ENCODE measurements around the gene CNBP.
A peak's percentile ranks its signal among the peaks of the same experiment; 100 is the strongest.
"Not testable (repeated sequence)": the region's sequence is repeated elsewhere in the genome, so short reads cannot be mapped to it uniquely, and the experiment has no call there.

CNBP gene

GRCh38 chr3:129184784-129185542 lies 1.3 kb upstream of the CNBP start:
- not testable (repeated sequence) for DNase-seq (ENCODE audit: low read depth in 2 of 2)

- DNase-seq (ENCODE audit: low read depth in 2 of 2): no peak
These were observed 631 bp upstream of the CNBP start for GRCh38 chr3:129184396-129184657.

- DNase-seq (ENCODE audit: low read depth in 2 of 2): no peak
These were observed 1.1 kb downstream of the CNBP start for GRCh38 chr3:129182390-129183185.

- no peak for DNase-seq (ENCODE audit: low read depth in 2 of 2)
These were observed 1.9 kb downstream of the CNBP start for GRCh38 chr3:129181819-129182218.

GRCh38 chr3:129180461-129180860 lies 3.2 kb downstream of the CNBP start:
- no peak for DNase-seq (ENCODE audit: low read depth in 2 of 2)

GRCh38 chr3:129176051-129176450 lies 7.6 kb downstream of the CNBP start:
- no peak for DNase-seq (ENCODE audit: low read depth in 2 of 2)

GRCh38 chr3:129173725-129174124 lies 10.0 kb downstream of the CNBP start:
- DNase-seq (ENCODE audit: low read depth in 2 of 2): no peak

GRCh38 chr3:129173206-129173605 lies 10.5 kb downstream of the CNBP start:
- no peak for DNase-seq (ENCODE audit: low read depth in 2 of 2)

GRCh38 chr3:129166579-129167332 lies 16.9 kb downstream of the CNBP start:
- no peak for DNase-seq (ENCODE audit: low read depth in 2 of 2)

GRCh38 chr3:129165594-129165993 lies 18.1 kb downstream of the CNBP start:
- not testable (repeated sequence) for DNase-seq (ENCODE audit: low read depth in 2 of 2)

GRCh38 chr3:129164500-129164899 lies 19.2 kb downstream of the CNBP start:
- DNase-seq (ENCODE audit: low read depth in 2 of 2): no peak

GRCh38 chr3:129162729-129163579 lies 20.7 kb downstream of the CNBP start:
- no peak for DNase-seq (ENCODE audit: low read depth in 2 of 2)

GRCh38 chr3:129161860-129162271 lies 21.8 kb downstream of the CNBP start:
- peak in 1 of 2 donors; percentile 15 for DNase-seq (ENCODE audit: low read depth in 2 of 2)

GRCh38 chr3:129160891-129161859 lies 22.5 kb downstream of the CNBP start, which contains the start of gene ISY1:
TSS of gene ISY1 (minus strand) at chr3:129161063. CDS start at chr3:129160975, 88 bp downstream.
- peak; percentile 75 to 80 for DNase-seq (ENCODE audit: low read depth in 2 of 2)

- DNase-seq (ENCODE audit: low read depth in 2 of 2): no peak
These were observed 38.9 kb downstream of the CNBP start for GRCh38 chr3:129144786-129145185.

GRCh38 chr3:129141011-129141410 lies 42.7 kb downstream of the CNBP start:
- not testable (repeated sequence) for DNase-seq (ENCODE audit: low read depth in 2 of 2)

- no peak for DNase-seq (ENCODE audit: low read depth in 2 of 2)
These were observed 43.8 kb downstream of the CNBP start for GRCh38 chr3:129139911-129140310.

- not testable (repeated sequence) for DNase-seq (ENCODE audit: low read depth in 2 of 2)
These were observed 47.4 kb downstream of the CNBP start for GRCh38 chr3:129136275-129136674.

- DNase-seq (ENCODE audit: low read depth in 2 of 2): no peak
These were observed 51.4 kb downstream of the CNBP start for GRCh38 chr3:129132097-129132866.

Data from stimulated activated CD4-positive, alpha-beta T cell treated with anti-CD3 and anti-CD28 coated beads, Interleukin-1b, Interleukin-23, amount 100 ng/mL, for 4 hours (primary cell).